ENCODE data around the gene SPINK1.

SPINK1 gene

DNA sequence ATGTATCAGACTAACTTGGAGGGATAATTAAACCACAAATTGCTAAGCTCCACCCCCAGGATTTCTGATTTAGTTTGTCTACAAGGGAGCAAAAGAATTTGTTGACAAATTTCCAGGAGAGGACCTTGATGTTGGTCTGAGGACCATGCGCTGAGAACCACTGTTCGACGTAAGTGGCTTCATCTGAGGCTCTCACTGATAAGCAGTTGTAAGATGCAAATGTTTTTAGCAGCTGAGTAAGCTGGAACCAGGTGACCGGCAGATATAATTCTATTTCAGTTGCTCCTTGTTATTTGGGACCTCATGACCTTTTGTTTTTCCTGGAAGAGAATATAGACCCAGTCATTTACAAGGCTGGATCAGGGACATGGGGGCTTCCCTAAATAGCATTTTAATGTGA is 14.1 kb upstream of the SPINK1 start:
- no peaks in the 10 kb centered on the region for H3K27me3 ChIP-seq (replicated peaks in 2 of 5; ENCODE audit: control insufficient read depth in 4 of 5, insufficient read depth in 5 of 5, low read length in 4 of 5)
- POLR2A ChIA-PET: no interaction called here
- H3K9me3 ChIP-seq (ENCODE audit: control extremely low read depth in 1 of 5, control insufficient read depth in 4 of 5, insufficient read depth in 2 of 5, low read depth in 1 of 5, low read length in 4 of 5): no peaks in the 10 kb centered on the region
- 100% methylated on average over 4 of the region's 4 CpGs for WGBS (ENCODE audit: insufficient coverage)
- CTCF ChIA-PET: interaction anchor here (1.0 to 2.7 kb wide), 4 partner anchors 11 to 90 kb away, joined by 3 to 11 read pairs (median 4); no protein-coding TSS in a partner anchor
- DNase-seq: no peak
- no peak overlapping the region for H3K27ac ChIP-seq (ENCODE audit: insufficient read depth in 1 of 2, low read depth in 1 of 2, low read length in 2 of 2, poor library complexity in 1 of 2, severe bottlenecking in 2 of 2)
- no peak overlapping the region for H3K4me3 ChIP-seq (ENCODE audit: control insufficient read depth in 1 of 7, extremely low read depth in 1 of 7, insufficient read depth in 4 of 7, low read depth in 2 of 7, low read length in 6 of 7)
- no peaks in the 10 kb centered on the region for H3K36me3 ChIP-seq (ENCODE audit: control insufficient read depth in 4 of 4, insufficient read depth in 4 of 4, low read length in 3 of 4)
- no peaks in the 10 kb centered on the region for H3K4me1 ChIP-seq (ENCODE audit: control extremely low read depth in 1 of 4, control insufficient read depth in 4 of 4, insufficient read depth in 4 of 4, low read length in 3 of 4)

DNA sequence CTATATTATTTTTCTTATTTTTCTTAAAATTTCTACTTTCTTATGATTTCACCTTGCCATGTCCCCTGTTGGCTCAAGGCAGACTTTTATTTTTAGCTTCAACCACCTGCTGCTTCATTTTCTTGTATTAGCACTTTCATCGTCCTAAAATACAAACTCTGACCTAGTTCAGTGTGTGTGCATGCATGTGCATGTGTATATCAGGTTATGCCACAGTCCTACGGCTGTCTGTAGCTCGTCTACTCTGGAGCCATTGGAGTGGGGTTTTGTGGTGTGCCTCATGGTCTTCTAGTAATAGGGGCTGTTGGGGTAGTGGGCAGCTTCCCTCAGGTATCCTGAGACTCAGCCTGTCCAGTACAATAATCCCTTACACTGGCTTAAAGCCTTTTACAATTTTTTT is 13.4 kb upstream of the SPINK1 start:
- ChIA-PET CTCF (interaction anchor here (1.0 to 2.7 kb wide), 4 partner anchors 12 to 217 kb away, joined by 3 to 11 read pairs (median 4); no protein-coding TSS in a partner anchor), POLR2A (no interaction called here)
- Histone ChIP-seq H3K27ac (ENCODE audit: insufficient read depth in 1 of 2, low read depth in 1 of 2, low read length in 2 of 2, poor library complexity in 1 of 2, severe bottlenecking in 2 of 2) (no peak overlapping the region), H3K27me3 (replicated peaks in 2 of 5; ENCODE audit: control insufficient read depth in 4 of 5, insufficient read depth in 5 of 5, low read length in 4 of 5) (no peaks in the 10 kb centered on the region), H3K4me3 (ENCODE audit: control insufficient read depth in 1 of 7, extremely low read depth in 1 of 7, insufficient read depth in 4 of 7, low read depth in 2 of 7, low read length in 6 of 7) (no peak overlapping the region), H3K4me1 (ENCODE audit: control extremely low read depth in 1 of 4, control insufficient read depth in 4 of 4, insufficient read depth in 4 of 4, low read length in 3 of 4) (no peaks in the 10 kb centered on the region), H3K36me3 (ENCODE audit: control insufficient read depth in 4 of 4, insufficient read depth in 4 of 4, low read length in 3 of 4) (no peaks in the 10 kb centered on the region), H3K9me3 (ENCODE audit: control extremely low read depth in 1 of 5, control insufficient read depth in 4 of 5, insufficient read depth in 2 of 5, low read depth in 1 of 5, low read length in 4 of 5) (no peaks in the 10 kb centered on the region)
- no peak for DNase-seq
- WGBS (ENCODE audit: insufficient coverage): no CpG with 5 or more reads among the region's 3 CpGs

DNA sequence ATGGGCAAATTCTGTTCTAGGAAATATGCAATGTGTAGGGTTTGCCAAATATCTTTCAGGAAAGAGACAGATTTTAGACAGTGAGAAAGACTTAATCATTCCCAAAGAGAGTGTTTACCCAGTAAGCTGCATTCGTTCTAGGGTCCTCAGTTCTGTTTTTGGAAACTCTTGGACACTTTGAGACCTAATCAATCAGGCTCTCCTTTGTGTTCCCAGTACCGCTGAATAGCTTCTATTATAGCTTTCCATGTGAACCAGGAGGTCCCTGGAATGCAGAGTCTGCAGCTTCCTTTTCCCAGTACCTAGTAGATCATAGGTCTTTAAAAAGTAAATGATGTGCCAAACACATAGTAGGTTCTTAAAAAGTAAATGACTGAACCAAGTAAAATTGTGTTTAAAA is 11.4 kb upstream of the SPINK1 start:
- no peak overlapping the region for H3K4me3 ChIP-seq (ENCODE audit: control insufficient read depth in 1 of 7, extremely low read depth in 1 of 7, insufficient read depth in 4 of 7, low read depth in 2 of 7, low read length in 6 of 7)
- no peaks in the 10 kb centered on the region for H3K9me3 ChIP-seq (ENCODE audit: control extremely low read depth in 1 of 5, control insufficient read depth in 4 of 5, insufficient read depth in 2 of 5, low read depth in 1 of 5, low read length in 4 of 5)
- H3K36me3 ChIP-seq (ENCODE audit: control insufficient read depth in 4 of 4, insufficient read depth in 4 of 4, low read length in 3 of 4): no peaks in the 10 kb centered on the region
- ChIA-PET CTCF (interaction anchor here (0.8 to 1.5 kb wide), 4 partner anchors 9 to 20 kb away, joined by 3 to 5 read pairs (median 4); no protein-coding TSS in a partner anchor), POLR2A (no interaction called here)
- H3K27me3 ChIP-seq (replicated peaks in 2 of 5; ENCODE audit: control insufficient read depth in 4 of 5, insufficient read depth in 5 of 5, low read length in 4 of 5): no peaks in the 10 kb centered on the region
- DNase-seq: no peak
- WGBS (ENCODE audit: insufficient coverage): 100% methylated on average over 2 of the region's 2 CpGs
- H3K4me1 ChIP-seq (ENCODE audit: control extremely low read depth in 1 of 4, control insufficient read depth in 4 of 4, insufficient read depth in 4 of 4, low read length in 3 of 4): no peaks in the 10 kb centered on the region
- H3K27ac ChIP-seq (ENCODE audit: insufficient read depth in 1 of 2, low read depth in 1 of 2, low read length in 2 of 2, poor library complexity in 1 of 2, severe bottlenecking in 2 of 2): no peak overlapping the region

DNA sequence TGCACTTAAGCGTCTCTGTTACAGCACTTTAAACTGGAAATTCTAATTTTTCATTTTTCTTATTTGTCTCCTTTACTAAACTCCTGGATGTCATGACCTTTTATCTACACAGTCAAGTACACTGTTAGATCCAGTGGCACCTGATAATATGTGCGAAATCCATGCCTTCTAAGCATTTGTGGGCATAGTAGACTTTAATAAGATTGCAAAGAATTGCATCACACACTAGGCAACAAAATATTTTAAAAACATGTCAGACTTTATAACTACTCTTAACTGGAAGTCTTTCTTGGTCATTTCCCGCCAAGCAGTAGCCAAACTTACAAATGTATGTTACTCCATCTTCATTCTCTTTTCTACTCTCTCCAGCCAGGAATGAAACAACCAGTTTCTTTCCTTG is 5.0 kb upstream of the SPINK1 start:
- ChIA-PET POLR2A (no interaction called here), CTCF (interaction anchor here (0.9 to 2.0 kb wide), 2 partner anchors 14 to 207 kb away, joined by 3 to 4 read pairs; no protein-coding TSS in a partner anchor)

DNA sequence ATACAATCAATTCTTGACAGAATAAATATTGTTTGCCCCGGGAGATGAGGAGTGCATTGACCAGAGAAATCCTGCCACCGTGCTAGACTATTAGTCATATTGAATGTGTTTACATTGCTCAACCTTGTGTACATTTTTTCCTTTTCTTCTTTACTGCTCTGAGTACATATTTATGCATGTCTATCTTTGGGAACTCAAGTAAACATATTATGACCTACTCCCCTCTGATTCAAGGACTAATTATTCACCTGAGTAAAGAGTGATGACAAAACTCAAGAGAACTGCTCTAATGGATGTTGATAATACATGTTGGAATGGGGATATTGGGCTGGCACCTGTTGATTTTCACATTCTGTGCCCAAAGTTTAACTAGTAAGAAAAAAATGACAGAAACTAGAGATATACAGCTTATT is 3.9 kb upstream of the SPINK1 start:
- no peaks in the 10 kb centered on the region for H3K4me1 ChIP-seq (ENCODE audit: control extremely low read depth in 1 of 4, control insufficient read depth in 4 of 4, insufficient read depth in 4 of 4, low read length in 3 of 4)
- WGBS (ENCODE audit: insufficient coverage): no CpG with 5 or more reads among the region's 2 CpGs
- POLR2A ChIA-PET: no interaction called here
- DNase-seq: no peak
- no peak overlapping the region for H3K27ac ChIP-seq (ENCODE audit: insufficient read depth in 1 of 2, low read depth in 1 of 2, low read length in 2 of 2, poor library complexity in 1 of 2, severe bottlenecking in 2 of 2)
- no peaks in the 10 kb centered on the region for H3K36me3 ChIP-seq (ENCODE audit: control insufficient read depth in 4 of 4, insufficient read depth in 4 of 4, low read length in 3 of 4)
- no peaks in the 10 kb centered on the region for H3K27me3 ChIP-seq (replicated peaks in 2 of 5; ENCODE audit: control insufficient read depth in 4 of 5, insufficient read depth in 5 of 5, low read length in 4 of 5)
- CTCF ChIA-PET: interaction anchor here (0.7 to 0.9 kb wide), 2 partner anchors 19 to 206 kb away, joined by 3 read pairs; no protein-coding TSS in a partner anchor
- no peak overlapping the region for H3K4me3 ChIP-seq (ENCODE audit: control insufficient read depth in 1 of 7, extremely low read depth in 1 of 7, insufficient read depth in 4 of 7, low read depth in 2 of 7, low read length in 6 of 7)
- no peaks in the 10 kb centered on the region for H3K9me3 ChIP-seq (ENCODE audit: control extremely low read depth in 1 of 5, control insufficient read depth in 4 of 5, insufficient read depth in 2 of 5, low read depth in 1 of 5, low read length in 4 of 5)

More for the DNA sequence above, 5.0 kb upstream of the SPINK1 start:
- Histone ChIP-seq H3K4me1 (ENCODE audit: control extremely low read depth in 1 of 4, control insufficient read depth in 4 of 4, insufficient read depth in 4 of 4, low read length in 3 of 4) (no peaks in the 10 kb centered on the region), H3K27ac (ENCODE audit: insufficient read depth in 1 of 2, low read depth in 1 of 2, low read length in 2 of 2, poor library complexity in 1 of 2, severe bottlenecking in 2 of 2) (no peak overlapping the region), H3K27me3 (replicated peaks in 2 of 5; ENCODE audit: control insufficient read depth in 4 of 5, insufficient read depth in 5 of 5, low read length in 4 of 5) (no peaks in the 10 kb centered on the region), H3K4me3 (ENCODE audit: control insufficient read depth in 1 of 7, extremely low read depth in 1 of 7, insufficient read depth in 4 of 7, low read depth in 2 of 7, low read length in 6 of 7) (no peak overlapping the region), H3K36me3 (ENCODE audit: control insufficient read depth in 4 of 4, insufficient read depth in 4 of 4, low read length in 3 of 4) (no peaks in the 10 kb centered on the region), H3K9me3 (ENCODE audit: control extremely low read depth in 1 of 5, control insufficient read depth in 4 of 5, insufficient read depth in 2 of 5, low read depth in 1 of 5, low read length in 4 of 5) (no peaks in the 10 kb centered on the region)
- WGBS (ENCODE audit: insufficient coverage): 100% methylated on average over 2 of the region's 3 CpGs
- DNase-seq: no peak

DNA sequence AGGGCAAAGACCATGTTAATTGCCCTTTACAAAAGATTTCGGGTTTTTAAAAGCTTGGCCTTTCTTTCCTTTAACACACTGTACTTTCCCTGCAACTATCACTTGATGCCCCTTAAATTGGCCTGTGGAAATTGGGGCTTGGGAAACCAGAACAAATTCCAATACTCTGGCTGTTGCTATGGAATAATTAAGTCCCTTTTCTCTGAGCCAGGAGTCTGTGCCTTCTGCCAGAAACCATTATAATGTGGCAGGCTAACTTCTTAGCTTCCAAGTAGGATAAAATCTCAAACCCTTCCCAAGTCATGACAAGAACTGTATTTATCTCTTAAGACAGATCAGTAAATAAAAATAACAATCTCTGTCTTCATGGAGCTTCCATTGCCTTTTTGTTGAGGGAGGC is 1.1 kb upstream of the SPINK1 start:
- Histone ChIP-seq H3K4me1 (ENCODE audit: control extremely low read depth in 1 of 4, control insufficient read depth in 4 of 4, insufficient read depth in 4 of 4, low read length in 3 of 4) (no peaks in the 10 kb centered on the region), H3K27me3 (replicated peaks in 2 of 5; ENCODE audit: control insufficient read depth in 4 of 5, insufficient read depth in 5 of 5, low read length in 4 of 5) (no peaks in the 10 kb centered on the region), H3K36me3 (ENCODE audit: control insufficient read depth in 4 of 4, insufficient read depth in 4 of 4, low read length in 3 of 4) (no peaks in the 10 kb centered on the region), H3K4me3 (ENCODE audit: control insufficient read depth in 1 of 7, extremely low read depth in 1 of 7, insufficient read depth in 4 of 7, low read depth in 2 of 7, low read length in 6 of 7) (no peak overlapping the region), H3K9me3 (ENCODE audit: control extremely low read depth in 1 of 5, control insufficient read depth in 4 of 5, insufficient read depth in 2 of 5, low read depth in 1 of 5, low read length in 4 of 5) (no peaks in the 10 kb centered on the region), H3K27ac (ENCODE audit: insufficient read depth in 1 of 2, low read depth in 1 of 2, low read length in 2 of 2, poor library complexity in 1 of 2, severe bottlenecking in 2 of 2) (no peak overlapping the region)
- ChIA-PET CTCF (interaction anchor here (1.0 to 3.0 kb wide), 3 partner anchors 9 to 22 kb away, joined by 3 to 10 read pairs (median 4); no protein-coding TSS in a partner anchor), POLR2A (no interaction called here)
- no peak for DNase-seq
- WGBS (ENCODE audit: insufficient coverage): no CpG with 5 or more reads among the region's 1 CpG

DNA sequence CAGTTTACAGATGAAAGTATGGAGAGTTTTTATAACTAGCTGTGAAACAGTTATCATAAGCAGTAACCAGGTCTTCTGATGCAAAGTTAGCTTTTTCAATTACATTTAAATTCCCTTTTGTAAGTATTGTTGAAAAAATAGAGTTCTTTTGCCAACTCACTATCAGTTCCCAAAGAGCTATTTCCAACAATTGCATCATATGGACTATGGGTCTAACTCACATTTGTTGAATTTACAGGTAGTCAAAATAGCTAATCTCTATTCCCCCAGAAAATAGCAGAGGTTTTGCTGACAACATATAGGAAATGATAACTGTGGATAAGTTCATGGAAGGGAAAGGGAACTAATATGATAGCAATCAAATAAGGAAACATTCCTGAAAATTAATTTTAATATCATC is 1.4 kb downstream of the SPINK1 start:
- Histone ChIP-seq H3K4me3 (ENCODE audit: control insufficient read depth in 1 of 7, extremely low read depth in 1 of 7, insufficient read depth in 4 of 7, low read depth in 2 of 7, low read length in 6 of 7) (no peak overlapping the region), H3K27ac (ENCODE audit: insufficient read depth in 1 of 2, low read depth in 1 of 2, low read length in 2 of 2, poor library complexity in 1 of 2, severe bottlenecking in 2 of 2) (no peak overlapping the region), H3K36me3 (ENCODE audit: control insufficient read depth in 4 of 4, insufficient read depth in 4 of 4, low read length in 3 of 4) (no peaks in the 10 kb centered on the region), H3K9me3 (ENCODE audit: control extremely low read depth in 1 of 5, control insufficient read depth in 4 of 5, insufficient read depth in 2 of 5, low read depth in 1 of 5, low read length in 4 of 5) (no peaks in the 10 kb centered on the region), H3K27me3 (replicated peaks in 2 of 5; ENCODE audit: control insufficient read depth in 4 of 5, insufficient read depth in 5 of 5, low read length in 4 of 5) (no peaks in the 10 kb centered on the region), H3K4me1 (ENCODE audit: control extremely low read depth in 1 of 4, control insufficient read depth in 4 of 4, insufficient read depth in 4 of 4, low read length in 3 of 4) (no peaks in the 10 kb centered on the region)
- ChIA-PET CTCF (interaction anchor here (1.4 kb wide), 1 partner anchor 8 kb away, joined by 3 read pairs; no protein-coding TSS in a partner anchor), POLR2A (no interaction called here)
- no peak for DNase-seq
